Measurements from ENCODE around the gene FARS2.

FARS2 gene

GRCh38 chr6:5378331-5378730 is 117.0 kb downstream of the FARS2 start:
- TF ChIP-seq GATA3 (IDR thresholded peaks at IDR 0.05; ENCODE audit: low read depth, low read length): no peak
- no peak for TF ChIP-seq GATA2 (IDR thresholded peaks at IDR 0.05; ENCODE audit: low read depth, low read length)

- TF ChIP-seq GATA2 (IDR thresholded peaks at IDR 0.05; ENCODE audit: low read depth, low read length) (no peak), GATA3 (IDR thresholded peaks at IDR 0.05; ENCODE audit: low read depth, low read length) (no peak)
These were observed 118.4 kb downstream of the FARS2 start for GRCh38 chr6:5379647-5380242.

DNA sequence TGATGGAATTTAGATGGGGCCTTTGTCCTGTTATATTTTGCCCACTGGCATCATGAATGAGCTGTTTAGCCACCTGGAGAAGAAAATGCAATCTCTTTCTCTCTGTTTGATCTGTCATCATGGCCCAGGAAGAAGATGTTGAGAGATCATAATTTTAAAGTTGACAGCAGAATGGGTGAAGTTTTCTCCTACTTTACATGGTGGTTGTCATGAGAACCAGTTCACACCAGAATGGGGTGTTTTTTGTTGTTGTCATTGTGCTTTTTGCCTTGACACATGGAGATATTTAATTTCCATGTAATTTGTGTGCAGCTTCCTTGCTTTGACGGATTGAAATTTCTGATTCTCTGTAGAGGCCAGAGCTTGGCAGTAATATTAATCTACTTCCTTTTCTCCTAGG is 122.5 kb downstream of the FARS2 start:
- TF ChIP-seq GATA3 (IDR thresholded peaks at IDR 0.05; ENCODE audit: low read depth, low read length) (no peak), GATA2 (IDR thresholded peaks at IDR 0.05; ENCODE audit: low read depth, low read length) (no peak)

DNA sequence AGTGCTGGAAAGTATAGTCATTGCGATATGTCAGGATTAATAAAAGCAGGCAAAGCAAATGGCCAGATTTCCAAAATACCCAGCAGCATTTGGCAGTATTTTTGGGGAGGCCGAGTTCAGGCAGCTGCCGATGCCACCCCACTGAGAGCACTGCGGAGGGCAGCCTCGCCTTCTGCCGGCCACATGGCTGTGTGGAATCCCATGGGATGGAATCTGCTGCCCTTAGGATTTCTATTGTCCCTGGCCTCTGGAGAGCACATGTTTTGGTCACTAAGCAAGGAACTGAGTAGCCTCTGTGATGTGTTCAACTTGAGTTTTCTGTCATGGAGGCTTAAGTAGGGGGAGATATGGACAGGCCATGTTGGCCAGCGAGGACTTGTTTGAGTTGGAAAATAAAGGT is 123.0 kb downstream of the FARS2 start:
- no peak for TF ChIP-seq GATA3 (IDR thresholded peaks at IDR 0.05; ENCODE audit: low read depth, low read length)
- no peak for TF ChIP-seq GATA2 (IDR thresholded peaks at IDR 0.05; ENCODE audit: low read depth, low read length)

DNA sequence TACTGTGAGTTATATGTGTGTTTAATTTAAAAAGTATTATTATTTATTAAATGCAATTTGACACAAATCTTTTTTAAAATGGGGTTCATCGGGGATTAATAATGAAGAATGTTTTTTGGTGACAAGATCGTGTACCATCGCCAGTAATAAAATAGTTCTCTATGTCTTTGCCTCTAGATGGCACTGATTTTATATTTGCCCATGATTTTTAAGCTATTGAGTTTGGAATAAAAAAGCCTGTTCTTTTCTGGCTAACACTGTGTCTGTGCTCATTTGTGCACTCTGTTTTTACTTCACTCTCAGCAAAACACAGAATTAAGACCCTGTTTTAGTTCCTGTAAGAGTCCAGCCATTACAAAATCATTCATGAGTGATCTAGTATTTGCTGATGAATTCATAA is 127.0 kb downstream of the FARS2 start:
- TF ChIP-seq GATA3 (IDR thresholded peaks at IDR 0.05; ENCODE audit: low read depth, low read length) (no peak), GATA2 (IDR thresholded peaks at IDR 0.05; ENCODE audit: low read depth, low read length) (no peak)

DNA sequence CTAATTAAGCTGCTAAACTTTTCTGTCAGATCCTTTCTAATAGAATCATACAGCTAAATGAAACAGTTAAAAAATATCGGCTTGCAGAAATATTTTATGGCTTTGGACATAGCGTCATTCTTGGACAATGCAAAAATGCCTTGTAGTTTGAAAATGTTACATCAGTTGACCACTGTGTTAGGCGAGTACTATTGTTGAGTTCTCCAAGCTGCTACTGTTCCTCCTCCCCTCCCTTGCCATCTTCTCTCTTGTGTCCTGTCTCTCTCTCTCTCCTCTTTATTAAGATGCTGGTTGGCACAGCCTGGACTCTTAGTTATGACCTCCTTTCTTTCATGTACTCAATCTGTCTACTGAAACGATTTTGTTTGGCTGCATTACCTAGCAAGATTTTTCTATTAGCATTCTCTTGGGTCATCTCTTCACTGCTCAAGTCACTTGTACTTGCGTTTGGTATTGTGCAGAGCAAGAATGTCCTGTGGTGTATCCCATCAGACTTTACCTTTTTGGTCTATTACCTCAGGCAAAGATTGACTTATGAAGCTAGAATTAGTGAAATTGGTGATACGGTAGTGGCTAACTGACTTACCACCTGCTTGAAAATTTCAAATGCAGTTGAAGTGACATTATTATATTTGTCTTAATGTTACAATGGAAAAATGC is 127.9 kb downstream of the FARS2 start:
- TF ChIP-seq GATA3 (IDR thresholded peaks at IDR 0.05; ENCODE audit: low read depth, low read length) (no peak), GATA2 (IDR thresholded peaks at IDR 0.05; ENCODE audit: low read depth, low read length) (no peak)

DNA sequence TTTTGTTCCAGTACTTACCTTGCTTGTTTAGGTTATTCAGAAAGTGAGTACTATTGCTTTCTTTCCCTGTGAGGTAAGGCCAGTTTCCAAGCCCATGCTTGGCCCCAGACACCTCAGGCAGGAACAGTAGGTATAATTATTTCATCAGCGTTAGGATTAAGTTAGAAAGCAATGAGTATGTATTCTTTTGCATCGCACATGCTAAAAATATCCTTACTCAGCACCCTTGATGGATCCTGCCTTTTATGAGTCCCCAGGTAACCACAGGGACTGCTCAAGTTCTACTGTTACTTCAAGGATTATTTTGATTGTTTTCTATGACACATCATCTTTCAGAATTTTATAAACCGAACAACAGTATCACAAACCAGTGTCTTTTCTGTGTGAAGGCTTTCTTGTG is 128.9 kb downstream of the FARS2 start:
- TF ChIP-seq GATA3 (IDR thresholded peaks at IDR 0.05; ENCODE audit: low read depth, low read length): no peak
- no peak for TF ChIP-seq GATA2 (IDR thresholded peaks at IDR 0.05; ENCODE audit: low read depth, low read length)

- TF ChIP-seq GATA2 (IDR thresholded peaks at IDR 0.05; ENCODE audit: low read depth, low read length): no peak
- no peak for TF ChIP-seq GATA3 (IDR thresholded peaks at IDR 0.05; ENCODE audit: low read depth, low read length)
These were observed 133.0 kb downstream of the FARS2 start for GRCh38 chr6:5394280-5394679.

- TF ChIP-seq GATA3 (IDR thresholded peaks at IDR 0.05; ENCODE audit: low read depth, low read length): no peak
- TF ChIP-seq GATA2 (IDR thresholded peaks at IDR 0.05; ENCODE audit: low read depth, low read length): no peak
These were observed 134.4 kb downstream of the FARS2 start for GRCh38 chr6:5395719-5396118.

DNA sequence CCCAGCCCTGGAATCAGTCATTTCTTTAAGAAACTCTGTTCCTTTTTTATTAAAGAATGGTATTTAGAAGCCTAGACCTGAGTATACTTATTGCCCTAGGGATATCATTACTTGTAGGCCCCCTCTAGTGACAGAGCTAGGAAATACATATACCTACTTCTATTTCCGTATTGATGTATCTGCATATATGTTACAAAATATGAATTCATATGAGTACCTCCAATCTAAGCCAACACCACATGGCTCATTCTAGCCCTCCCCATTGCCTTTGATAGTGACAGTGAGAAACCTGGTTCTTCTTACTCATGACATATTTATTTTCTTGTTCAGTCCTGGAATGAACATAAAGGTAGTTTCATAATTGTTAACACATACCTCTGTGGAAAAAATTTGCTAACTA is 137.2 kb downstream of the FARS2 start:
- no peak for TF ChIP-seq GATA3 (IDR thresholded peaks at IDR 0.05; ENCODE audit: low read depth, low read length)
- TF ChIP-seq GATA2 (IDR thresholded peaks at IDR 0.05; ENCODE audit: low read depth, low read length): no peak

DNA sequence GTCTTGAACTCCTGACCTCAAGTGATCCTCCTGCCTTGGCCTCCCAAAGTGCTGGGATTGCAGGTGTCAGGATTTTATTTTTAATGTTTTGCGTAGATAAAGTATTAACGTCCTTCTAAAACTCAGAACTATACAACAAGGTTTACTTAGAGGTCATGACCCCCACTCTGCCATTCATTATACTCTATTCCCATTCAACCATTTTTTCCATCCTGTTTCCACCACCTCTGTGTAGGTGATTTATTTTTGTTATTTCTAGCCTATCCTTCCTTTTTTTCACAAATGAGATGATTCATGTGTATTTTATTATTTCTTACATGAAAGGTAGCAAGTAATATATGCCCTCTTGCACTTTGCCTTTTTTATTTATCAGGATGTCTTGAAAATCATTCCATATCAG is 138.1 kb downstream of the FARS2 start:
- TF ChIP-seq GATA2 (IDR thresholded peaks at IDR 0.05; ENCODE audit: low read depth, low read length): no peak
- no peak for TF ChIP-seq GATA3 (IDR thresholded peaks at IDR 0.05; ENCODE audit: low read depth, low read length)

GRCh38 chr6:5401845-5402738 is 140.8 kb downstream of the FARS2 start:
- no peak for TF ChIP-seq GATA2 (IDR thresholded peaks at IDR 0.05; ENCODE audit: low read depth, low read length)
- TF ChIP-seq GATA3 (IDR thresholded peaks at IDR 0.05; ENCODE audit: low read depth, low read length): no peak

- no peak for TF ChIP-seq GATA2 (IDR thresholded peaks at IDR 0.05; ENCODE audit: low read depth, low read length)
- TF ChIP-seq GATA3 (IDR thresholded peaks at IDR 0.05; ENCODE audit: low read depth, low read length): no peak
These were observed 141.8 kb downstream of the FARS2 start for GRCh38 chr6:5403076-5403475.

- TF ChIP-seq GATA3 (IDR thresholded peaks at IDR 0.05; ENCODE audit: low read depth, low read length): no peak
- TF ChIP-seq GATA2 (IDR thresholded peaks at IDR 0.05; ENCODE audit: low read depth, low read length): no peak
These were observed 142.3 kb downstream of the FARS2 start for GRCh38 chr6:5403609-5404008.

GRCh38 chr6:5405976-5406375 is 144.7 kb downstream of the FARS2 start:
- TF ChIP-seq GATA2 (IDR thresholded peaks at IDR 0.05; ENCODE audit: low read depth, low read length): no peak
- TF ChIP-seq GATA3 (IDR thresholded peaks at IDR 0.05; ENCODE audit: low read depth, low read length): no peak
